ENCODE measurements around the gene TSHZ1. TPM values are rescaled to one million over a fixed set of nuclear protein-coding genes. Genes with fewer than 3 reads are reported as not detected.

The TSHZ1 gene
- total RNA-seq, 1 experiment from 2014 or later = 4.4 TPM

GRCh38 chr18:75212751-75213090 lies 2.1 kb downstream of the TSHZ1 start:
- Histone ChIP-seq H3K4me3 (peak overlapping the region; percentile 53), H3K36me3 (no peaks in the 10 kb centered on the region), H3K27me3 (peaks cover 2% of the 10 kb centered on the region; the same call in 1 of the 2 replicates), H3K9me3 (no peaks in the 10 kb centered on the region)
- no peak for DNase-seq

GRCh38 chr18:75213611-75214331 lies 3.2 kb downstream of the TSHZ1 start:
- H3K4me3 ChIP-seq = no peak overlapping the region
- H3K9me3 ChIP-seq = no peaks in the 10 kb centered on the region
- H3K36me3 ChIP-seq = no peaks in the 10 kb centered on the region
- H3K27me3 ChIP-seq = peaks cover 2% of the 10 kb centered on the region; the same call in 1 of the 2 replicates
- DNase-seq = no peak

DNA sequence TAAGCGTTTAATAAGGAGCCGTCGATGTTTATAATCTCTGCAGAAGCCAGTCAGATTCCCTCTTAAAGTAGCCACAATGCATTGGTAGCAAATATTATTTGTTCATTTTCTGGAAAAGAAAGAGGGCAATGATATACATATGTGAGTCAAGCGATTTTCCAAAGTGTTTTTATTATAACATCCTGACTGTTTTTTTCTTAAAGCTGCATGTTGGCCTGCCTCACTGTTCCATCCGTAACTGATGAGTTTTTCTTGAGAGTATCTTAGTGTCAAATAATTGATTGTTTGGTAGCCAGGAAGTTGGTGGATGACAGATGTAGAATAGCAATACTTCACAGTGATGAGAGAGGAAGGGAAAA lies 3.7 kb downstream of the TSHZ1 start:
- DNase-seq = no peak
- no peak overlapping the region for H3K4me3 ChIP-seq
- no peaks in the 10 kb centered on the region for H3K36me3 ChIP-seq
- H3K27me3 ChIP-seq = peaks cover 2% of the 10 kb centered on the region; the same call in 1 of the 2 replicates
- H3K9me3 ChIP-seq = no peaks in the 10 kb centered on the region

DNA sequence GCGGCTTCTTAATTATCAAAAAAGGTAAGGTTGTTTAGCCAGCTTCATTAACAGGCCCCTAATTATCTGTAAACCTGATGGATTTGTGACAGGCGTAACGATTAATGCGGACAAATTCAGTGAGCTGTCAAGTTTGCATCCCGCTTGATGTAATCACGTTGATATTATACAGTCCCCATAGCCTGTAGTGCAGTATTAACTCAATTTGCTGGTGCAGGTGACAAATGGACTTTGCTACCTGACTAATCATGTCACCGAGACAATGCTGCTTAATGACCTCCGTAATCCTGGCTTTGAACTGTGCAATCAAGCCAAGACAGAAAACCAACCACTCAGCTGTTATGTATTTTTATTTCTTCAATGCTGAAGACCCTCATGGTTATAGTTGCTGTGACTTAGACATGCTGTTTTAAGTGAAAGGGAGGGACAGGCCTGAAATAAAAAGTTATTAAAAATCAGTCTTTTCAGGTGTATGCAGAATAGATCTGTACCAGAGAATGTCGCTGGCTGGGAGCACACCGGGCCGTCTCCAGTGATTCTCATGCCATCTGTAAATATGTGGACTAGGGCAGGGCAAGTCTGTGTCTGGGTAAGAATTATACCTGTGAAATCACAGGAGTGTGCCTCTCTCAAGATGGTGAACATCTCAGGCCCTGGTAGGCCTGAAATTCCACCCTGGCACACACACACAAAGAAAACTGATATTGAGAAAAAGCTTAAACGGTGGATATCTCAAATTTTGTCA lies 4.3 kb downstream of the TSHZ1 start:
- H3K36me3 ChIP-seq = no peaks in the 10 kb centered on the region
- H3K9me3 ChIP-seq = no peaks in the 10 kb centered on the region
- no peak for DNase-seq
- H3K27me3 ChIP-seq = peaks cover 2% of the 10 kb centered on the region; the same call in 1 of the 2 replicates
- no peak overlapping the region for H3K4me3 ChIP-seq

GRCh38 chr18:75215663-75216062 lies 5.1 kb downstream of the TSHZ1 start:
- Histone ChIP-seq H3K9me3 (no peaks in the 10 kb centered on the region), H3K27me3 (peaks cover 2% of the 10 kb centered on the region; the same call in 1 of the 2 replicates), H3K36me3 (no peaks in the 10 kb centered on the region), H3K4me3 (no peak overlapping the region)
- no peak for DNase-seq

DNA sequence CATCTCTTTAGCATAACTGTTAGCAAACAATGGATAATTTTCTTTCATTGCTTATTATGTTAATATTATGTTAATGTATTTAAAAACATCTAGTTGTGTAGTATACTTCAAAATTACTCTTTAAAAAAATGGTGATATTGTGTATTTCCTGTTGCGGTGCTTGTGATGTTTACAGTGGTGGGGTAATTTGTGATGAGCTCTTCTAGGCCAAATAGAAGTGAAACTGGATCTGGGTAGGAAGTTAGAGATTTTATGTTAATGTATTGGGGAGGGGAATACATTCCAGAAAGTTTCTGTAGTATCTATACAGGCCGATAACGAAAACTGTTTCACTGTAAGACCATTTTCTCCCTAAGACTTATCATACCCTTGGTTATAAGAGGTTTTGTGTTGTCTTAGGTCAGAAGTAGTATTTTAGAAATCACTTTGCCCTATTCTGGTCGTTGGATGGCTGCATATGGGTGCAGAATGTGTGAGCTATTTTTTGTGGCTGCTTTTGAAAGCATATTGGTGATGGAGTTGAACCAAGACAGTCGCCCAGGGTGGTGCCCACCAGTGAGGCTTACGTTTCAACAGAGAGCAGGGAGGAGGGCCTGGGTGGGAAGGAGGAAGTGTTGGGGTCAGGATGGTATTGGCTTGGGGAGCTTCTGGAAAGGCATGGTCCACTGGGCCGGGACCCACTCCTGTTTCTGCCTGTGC lies 5.8 kb downstream of the TSHZ1 start:
- H3K9me3 ChIP-seq = no peaks in the 10 kb centered on the region
- H3K4me3 ChIP-seq = no peak overlapping the region
- no peaks in the 10 kb centered on the region for H3K36me3 ChIP-seq
- DNase-seq = no peak
- H3K27me3 ChIP-seq = peaks cover 2% of the 10 kb centered on the region; the same call in 1 of the 2 replicates

DNA sequence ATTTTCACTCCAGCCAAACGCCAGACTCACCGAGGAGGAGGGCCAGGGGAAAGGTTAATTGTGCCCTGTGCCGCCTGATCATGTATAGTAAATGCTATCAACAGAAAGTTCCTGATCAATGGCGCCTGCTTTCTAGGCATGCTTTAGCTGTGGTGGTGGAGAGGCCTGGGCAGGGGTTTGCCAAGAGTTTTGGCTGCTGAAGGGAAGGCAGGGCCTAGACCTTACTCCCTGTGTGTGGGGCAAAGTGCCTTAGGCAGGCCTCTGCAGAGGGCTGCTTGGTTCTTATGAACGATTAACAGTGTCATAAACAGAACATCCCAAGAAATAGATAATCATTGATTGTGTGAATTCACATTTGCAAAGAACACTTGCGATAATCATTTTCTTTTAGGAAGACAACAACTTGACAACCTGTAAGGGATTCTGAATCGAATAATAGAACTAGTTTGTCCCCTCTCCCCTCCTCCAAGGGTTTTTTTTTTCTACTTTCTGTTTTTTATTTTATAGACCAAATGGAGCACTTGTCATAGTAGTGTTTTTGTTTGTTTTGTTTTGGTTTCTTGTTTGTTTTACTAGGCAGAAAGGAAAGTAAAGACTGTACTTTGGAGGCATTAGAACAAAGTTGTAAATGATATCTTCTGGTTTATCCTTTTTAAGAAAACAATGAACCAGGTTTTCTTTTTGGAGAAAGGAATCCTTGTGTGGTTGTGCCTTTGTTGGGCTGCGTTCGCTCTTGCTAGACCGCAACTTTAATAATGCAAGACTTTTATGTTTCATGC lies 6.5 kb downstream of the TSHZ1 start:
- Histone ChIP-seq H3K9me3 (no peaks in the 10 kb centered on the region), H3K36me3 (no peaks in the 10 kb centered on the region), H3K4me3 (no peak overlapping the region), H3K27me3 (peaks cover 2% of the 10 kb centered on the region; the same call in 1 of the 2 replicates)
- no peak for DNase-seq

DNA sequence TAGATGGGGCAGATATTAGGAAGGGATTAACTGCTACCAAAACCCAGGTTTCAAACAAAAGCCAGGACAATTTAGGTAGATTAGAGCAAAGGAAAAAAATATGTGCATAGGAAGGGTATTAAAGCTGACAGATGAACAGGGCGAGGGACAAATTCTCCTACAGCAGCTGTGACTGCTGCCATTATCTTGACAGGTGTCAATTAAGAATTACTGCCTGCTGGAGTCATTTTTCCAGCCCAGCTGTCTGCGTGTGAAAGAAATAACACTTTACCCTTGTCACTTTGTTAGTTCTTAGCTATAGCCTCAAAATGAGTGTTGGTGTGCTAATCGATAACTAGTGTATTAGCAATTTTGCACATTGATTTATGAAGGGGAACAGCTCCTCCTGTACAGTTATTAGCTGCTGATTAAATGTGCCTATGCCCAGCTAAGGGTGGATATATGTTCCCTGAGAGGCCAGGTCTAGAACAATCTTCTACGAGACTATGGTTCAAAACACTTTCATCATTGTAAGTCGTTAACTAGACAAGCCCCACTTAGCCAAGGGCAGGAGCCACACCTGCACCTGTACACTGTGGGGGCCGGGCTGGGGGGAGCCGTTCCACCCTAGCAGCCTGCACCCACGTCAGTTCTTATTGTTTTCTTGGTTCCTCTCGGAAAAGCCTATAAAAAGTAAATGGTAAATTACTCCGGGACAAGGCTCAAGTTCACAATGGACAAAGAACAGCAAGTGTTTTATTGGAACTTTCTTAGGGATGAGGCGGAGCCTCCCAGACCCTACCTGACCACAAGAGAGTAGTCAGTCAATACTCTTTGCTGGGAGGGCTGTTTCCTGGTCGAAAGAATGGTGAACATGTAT lies 7.7 kb downstream of the TSHZ1 start:
- DNase-seq = no peak
- H3K27me3 ChIP-seq = no peaks in the 10 kb centered on the region
- H3K9me3 ChIP-seq = no peaks in the 10 kb centered on the region
- no peak overlapping the region for H3K4me3 ChIP-seq
- H3K36me3 ChIP-seq = no peaks in the 10 kb centered on the region

DNA sequence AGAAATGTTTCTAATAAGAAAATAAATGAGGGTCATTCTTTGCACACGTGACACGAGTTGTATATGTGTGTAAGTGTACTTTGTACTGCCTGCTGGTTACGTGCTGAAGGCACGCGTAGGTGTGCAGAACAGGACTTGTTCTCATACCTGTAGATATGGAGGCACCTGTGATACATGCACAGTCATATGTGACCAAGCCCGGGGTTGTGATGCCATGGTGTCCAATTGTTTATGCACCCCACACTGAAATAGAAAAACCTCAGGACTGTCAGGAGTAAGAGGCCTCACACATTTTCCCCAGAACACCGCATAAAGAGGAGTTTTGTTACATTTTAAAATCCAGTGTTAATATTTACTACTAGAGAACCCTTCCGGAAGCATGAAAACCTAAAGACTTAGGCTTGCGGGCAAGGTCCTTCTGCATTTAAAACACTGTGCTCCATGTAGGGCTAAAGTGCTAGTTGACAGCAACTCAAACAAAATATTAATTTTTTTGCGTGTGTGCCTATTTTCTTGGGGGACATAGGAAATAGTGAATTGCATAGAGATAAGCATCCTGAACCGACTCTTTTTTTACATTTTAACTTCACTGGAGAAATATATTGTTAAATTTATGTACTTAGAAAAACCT lies 9.3 kb downstream of the TSHZ1 start:
- H3K27me3 ChIP-seq = no peaks in the 10 kb centered on the region
- no peaks in the 10 kb centered on the region for H3K9me3 ChIP-seq
- no peak overlapping the region for H3K4me3 ChIP-seq
- no peak for DNase-seq
- H3K36me3 ChIP-seq = no peaks in the 10 kb centered on the region

GRCh38 chr18:75220551-75221355 lies 10.2 kb downstream of the TSHZ1 start:
- no peak for DNase-seq
- Histone ChIP-seq H3K9me3 (no peaks in the 10 kb centered on the region), H3K4me3 (no peak overlapping the region)

GRCh38 chr18:75221397-75221796 lies 10.8 kb downstream of the TSHZ1 start:
- Histone ChIP-seq H3K36me3 (no peaks in the 10 kb centered on the region), H3K27me3 (no peaks in the 10 kb centered on the region), H3K9me3 (no peaks in the 10 kb centered on the region), H3K4me3 (no peak overlapping the region)
- DNase-seq = no peak

More at GRCh38 chr18:75220551-75221355, 10.2 kb downstream of the TSHZ1 start:
- Histone ChIP-seq H3K27me3 (no peaks in the 10 kb centered on the region), H3K36me3 (no peaks in the 10 kb centered on the region)

DNA sequence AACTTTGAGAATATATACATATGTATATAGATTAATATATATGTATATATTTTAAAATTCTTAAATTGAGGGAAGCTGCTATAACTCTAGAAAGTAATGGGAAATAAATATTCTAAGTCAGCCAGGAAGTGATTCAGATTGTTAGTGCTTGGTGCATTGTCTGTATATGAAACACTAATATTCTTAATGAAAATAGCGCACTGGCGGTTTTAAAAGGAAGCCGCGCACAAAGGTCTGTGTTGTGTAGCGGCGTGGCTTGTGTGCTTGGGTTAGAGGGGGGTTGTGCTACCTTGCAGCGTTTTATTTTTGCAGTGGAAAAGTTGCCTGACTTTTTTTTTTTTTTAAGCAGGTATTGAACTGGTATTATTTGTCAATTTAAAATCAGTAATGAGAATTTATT lies 11.3 kb downstream of the TSHZ1 start:
- DNase-seq = no peak
- Histone ChIP-seq H3K4me3 (no peak overlapping the region), H3K9me3 (no peaks in the 10 kb centered on the region), H3K36me3 (no peaks in the 10 kb centered on the region), H3K27me3 (no peaks in the 10 kb centered on the region)

DNA sequence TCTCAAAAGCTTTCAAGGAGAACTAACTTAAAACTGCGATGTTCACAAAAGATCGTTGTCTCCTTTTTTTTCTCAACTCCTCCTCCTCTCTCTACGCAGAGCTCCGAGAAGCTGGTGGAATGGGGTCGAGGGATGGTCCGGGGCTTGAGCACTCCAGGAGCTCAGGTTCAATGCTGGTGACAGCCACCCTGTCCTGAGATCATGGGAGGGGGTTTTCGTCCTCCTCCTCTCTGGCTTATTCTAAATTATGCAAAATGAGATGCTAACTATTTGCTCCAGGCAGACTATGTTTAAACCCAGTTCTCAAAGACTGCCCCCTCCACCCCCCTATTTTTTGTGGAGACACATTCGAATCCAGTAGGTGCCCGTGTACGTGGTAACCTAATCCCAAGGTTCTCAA lies 11.8 kb downstream of the TSHZ1 start:
- no peak for DNase-seq
- no peaks in the 10 kb centered on the region for H3K9me3 ChIP-seq
- H3K4me3 ChIP-seq = no peak overlapping the region
- no peaks in the 10 kb centered on the region for H3K27me3 ChIP-seq
- no peaks in the 10 kb centered on the region for H3K36me3 ChIP-seq

- Histone ChIP-seq H3K36me3 (no peaks in the 10 kb centered on the region), H3K27me3 (no peaks in the 10 kb centered on the region), H3K9me3 (no peaks in the 10 kb centered on the region), H3K4me3 (no peak overlapping the region)
- no peak for DNase-seq
These were observed 13.2 kb downstream of the TSHZ1 start for GRCh38 chr18:75223687-75224347.

Measured in MG63 (cell line).